Measurements from ENCODE around the gene FOXO3. TPM values are rescaled to one million over a fixed set of nuclear protein-coding genes. Genes with fewer than 3 reads are reported as not detected.

The FOXO3 gene
- total RNA-seq, 2 donors from 2014 or later, result 33.4 to 61.7 TPM

DNA sequence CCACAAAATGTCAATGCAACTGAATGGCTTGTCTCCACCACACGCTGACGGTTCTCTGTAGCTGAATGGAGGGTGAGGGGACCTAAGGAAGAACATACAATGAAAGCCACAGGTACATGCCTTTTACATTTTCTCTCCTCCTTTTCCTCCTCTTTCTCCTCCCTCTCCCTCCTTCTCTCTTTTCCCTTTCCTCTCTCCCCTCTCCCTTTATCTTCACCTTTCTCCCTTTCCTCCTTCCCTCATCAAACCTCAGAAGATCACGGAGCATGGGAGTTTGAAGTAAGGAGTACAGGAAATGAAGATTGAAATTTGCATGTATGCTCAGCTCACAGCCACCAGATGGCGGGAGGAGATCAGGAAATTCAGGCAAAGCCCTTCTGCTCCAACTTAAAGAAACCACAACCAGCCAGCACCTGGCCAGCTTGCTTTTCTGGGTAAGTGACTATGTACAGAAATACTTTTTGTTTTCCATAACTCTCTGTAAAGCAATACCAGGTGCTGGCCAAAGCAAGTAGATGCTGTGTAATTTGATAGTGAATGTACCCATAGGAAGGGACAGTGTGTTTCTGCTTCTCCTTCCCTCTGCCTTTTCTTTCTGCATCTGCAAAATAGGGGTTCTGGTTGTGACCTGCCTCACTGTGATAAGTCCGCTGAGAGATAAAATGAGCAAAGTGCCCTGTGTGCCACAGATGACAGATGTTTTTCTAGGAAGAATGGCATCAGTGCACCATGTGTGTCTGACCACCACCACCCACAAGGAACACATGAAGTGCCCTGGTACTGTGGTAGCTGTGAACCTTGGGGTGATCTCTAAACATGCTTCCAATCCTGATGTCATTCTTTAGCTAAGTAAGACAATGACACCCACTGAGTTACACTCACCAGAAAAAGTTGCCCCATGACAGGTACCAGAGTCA, 18.6 kb upstream of the FOXO3 start:
- peak; percentile 75 for DNase-seq
- H3K9ac ChIP-seq (ENCODE audit: low read depth in 2 of 2, low read length in 2 of 2), result no peak overlapping the region
- TF ChIP-seq, protein P1, sequence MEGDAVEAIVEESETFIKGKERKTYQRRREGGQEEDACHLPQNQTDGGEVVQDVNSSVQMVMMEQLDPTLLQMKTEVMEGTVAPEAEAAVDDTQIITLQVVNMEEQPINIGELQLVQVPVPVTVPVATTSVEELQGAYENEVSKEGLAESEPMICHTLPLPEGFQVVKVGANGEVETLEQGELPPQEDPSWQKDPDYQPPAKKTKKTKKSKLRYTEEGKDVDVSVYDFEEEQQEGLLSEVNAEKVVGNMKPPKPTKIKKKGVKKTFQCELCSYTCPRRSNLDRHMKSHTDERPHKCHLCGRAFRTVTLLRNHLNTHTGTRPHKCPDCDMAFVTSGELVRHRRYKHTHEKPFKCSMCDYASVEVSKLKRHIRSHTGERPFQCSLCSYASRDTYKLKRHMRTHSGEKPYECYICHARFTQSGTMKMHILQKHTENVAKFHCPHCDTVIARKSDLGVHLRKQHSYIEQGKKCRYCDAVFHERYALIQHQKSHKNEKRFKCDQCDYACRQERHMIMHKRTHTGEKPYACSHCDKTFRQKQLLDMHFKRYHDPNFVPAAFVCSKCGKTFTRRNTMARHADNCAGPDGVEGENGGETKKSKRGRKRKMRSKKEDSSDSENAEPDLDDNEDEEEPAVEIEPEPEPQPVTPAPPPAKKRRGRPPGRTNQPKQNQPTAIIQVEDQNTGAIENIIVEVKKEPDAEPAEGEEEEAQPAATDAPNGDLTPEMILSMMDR (IDR thresholded peaks at IDR 0.05), result peak; percentile 75
- no peaks in the 10 kb centered on the region for H3K36me3 ChIP-seq
- H3K4me1 ChIP-seq, result no peaks in the 10 kb centered on the region
- H3K27me3 ChIP-seq, result no peaks in the 10 kb centered on the region
- no peak overlapping the region for H3K4me3 ChIP-seq
- H3K9me3 ChIP-seq, result no peaks in the 10 kb centered on the region
- H3K27ac ChIP-seq, result no peak overlapping the region
- intact Hi-C loops (cut with DNase I), result loop anchor here (2.0 to 10.0 kb wide), 5 partner anchors 240 to 853 kb away; no protein-coding TSS in a partner anchor

DNA sequence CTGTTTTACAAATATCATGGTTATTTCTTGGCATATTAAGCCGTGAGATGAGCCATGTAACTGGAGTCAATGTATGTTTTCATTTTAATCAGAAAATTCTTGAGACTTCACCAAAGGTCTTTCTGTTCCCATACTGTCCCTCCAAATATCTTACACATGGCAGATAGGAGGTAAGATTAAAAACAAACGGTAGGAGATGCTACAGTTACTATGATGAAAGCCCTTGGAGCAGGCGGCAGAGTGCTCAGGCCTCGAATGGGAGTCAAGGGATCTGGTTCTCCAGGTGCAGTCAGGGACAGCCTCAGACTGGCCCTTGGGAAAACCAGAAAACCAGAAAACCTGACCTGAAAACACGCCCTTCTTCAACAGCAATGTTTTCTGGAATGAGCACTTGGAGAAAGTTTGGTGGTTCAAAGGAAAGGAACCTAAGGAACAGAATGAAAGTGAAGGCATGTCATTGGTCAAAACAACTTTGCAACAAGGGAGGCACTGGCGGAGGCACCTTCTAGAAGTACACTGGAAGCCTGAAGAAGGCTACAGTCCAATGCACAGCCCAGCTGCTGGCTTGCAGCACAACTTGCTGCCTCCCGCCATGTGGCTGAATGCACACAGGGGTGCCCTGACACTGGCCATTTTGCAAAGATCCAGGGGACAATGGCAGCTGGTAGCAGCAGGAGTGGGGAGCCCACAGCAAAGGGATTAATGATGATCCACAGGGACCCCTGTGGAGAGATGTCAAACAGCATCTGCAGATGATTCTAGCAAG, 17.4 kb upstream of the FOXO3 start:
- Histone ChIP-seq H3K27me3 (no peaks in the 10 kb centered on the region), H3K27ac (no peak overlapping the region), H3K4me1 (no peaks in the 10 kb centered on the region), H3K9ac (ENCODE audit: low read depth in 2 of 2, low read length in 2 of 2) (no peak overlapping the region), H3K4me3 (no peak overlapping the region), H3K9me3 (no peaks in the 10 kb centered on the region), H3K36me3 (no peaks in the 10 kb centered on the region)
- TF ChIP-seq, protein P1 (IDR thresholded peaks at IDR 0.05), result no peak
- DNase-seq, result no peak
- intact Hi-C loops (cut with DNase I), result loop anchor here (2.0 to 10.0 kb wide), 5 partner anchors 239 to 851 kb away; no protein-coding TSS in a partner anchor

DNA sequence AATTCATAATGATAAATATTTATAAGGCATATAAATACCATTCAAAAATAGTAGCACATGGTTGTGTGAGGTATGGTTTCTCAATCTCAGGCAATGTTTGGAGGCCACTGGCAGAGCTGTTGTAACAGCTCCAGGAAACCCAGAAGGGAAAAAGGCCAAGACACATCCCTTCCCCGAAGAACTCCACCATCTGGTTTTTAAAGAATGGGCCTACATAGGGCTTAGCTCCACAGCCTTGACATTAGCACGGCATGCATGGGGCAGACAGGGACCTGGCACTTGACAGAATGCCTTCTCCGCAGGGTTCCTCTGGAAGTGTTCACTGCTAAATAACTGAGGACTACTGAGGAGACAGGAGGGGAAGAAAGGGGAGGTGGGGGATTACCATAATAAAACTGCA, 16.1 kb upstream of the FOXO3 start:
- H3K9me3 ChIP-seq, result no peaks in the 10 kb centered on the region
- H3K4me3 ChIP-seq, result no peak overlapping the region
- no peak overlapping the region for H3K27ac ChIP-seq
- intact Hi-C loops (cut with DNase I), result loop anchor here (5.0 to 10.0 kb wide), 3 partner anchors 238 to 850 kb away; no protein-coding TSS in a partner anchor
- no peak overlapping the region for H3K9ac ChIP-seq (ENCODE audit: low read depth in 2 of 2, low read length in 2 of 2)
- H3K4me1 ChIP-seq, result no peaks in the 10 kb centered on the region
- TF ChIP-seq, protein P1 (IDR thresholded peaks at IDR 0.05), result no peak
- DNase-seq, result no peak
- no peaks in the 10 kb centered on the region for H3K36me3 ChIP-seq
- H3K27me3 ChIP-seq, result no peaks in the 10 kb centered on the region

DNA sequence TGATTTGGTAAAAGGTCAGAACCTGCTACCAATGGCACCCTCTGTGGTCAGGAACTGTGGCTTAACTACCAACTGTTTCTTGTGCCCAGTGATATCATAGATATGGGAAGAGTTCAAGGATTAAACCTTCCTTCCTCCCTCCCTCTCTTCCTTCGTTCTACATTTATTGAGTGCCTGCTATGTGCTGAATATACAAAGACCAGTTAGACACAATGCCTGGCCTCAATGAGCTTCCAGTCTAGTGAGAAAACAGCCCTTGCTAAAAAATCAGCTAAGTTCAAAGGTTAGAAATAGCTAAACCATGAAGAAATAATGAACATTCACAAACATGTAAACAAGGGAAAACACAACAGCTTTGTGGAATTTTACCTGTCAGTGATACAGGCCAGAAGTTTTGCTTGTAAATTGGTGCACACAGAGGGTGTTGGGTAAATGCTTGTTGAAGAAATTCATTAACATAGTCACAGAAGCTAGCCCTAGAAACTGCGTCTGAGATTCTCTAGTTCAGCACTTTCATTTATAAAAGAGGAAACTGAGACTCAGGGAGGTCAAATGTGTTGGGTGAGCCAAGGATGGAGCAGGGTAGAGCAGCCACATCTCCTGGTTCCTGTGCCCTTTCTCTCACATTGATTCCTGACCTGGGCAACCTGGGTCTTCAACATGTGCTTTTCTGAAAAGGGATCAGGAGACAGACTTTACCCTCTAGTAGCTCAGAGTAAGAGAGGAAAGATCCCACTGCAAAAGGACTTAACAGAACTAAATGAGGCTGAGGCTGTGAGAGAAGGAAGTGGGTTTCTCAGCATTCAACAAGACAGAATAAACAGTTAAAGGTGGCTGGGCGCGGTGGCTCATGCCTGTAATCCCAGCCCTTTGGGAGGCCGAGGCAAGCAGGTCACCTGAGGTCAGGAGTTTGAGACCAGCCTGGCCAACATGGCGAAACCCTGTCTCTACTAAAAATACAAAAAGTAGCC, 14.4 kb upstream of the FOXO3 start:
- TF ChIP-seq, protein P1 (IDR thresholded peaks at IDR 0.05), result no peak
- Histone ChIP-seq H3K27me3 (no peaks in the 10 kb centered on the region), H3K4me1 (no peaks in the 10 kb centered on the region), H3K9ac (ENCODE audit: low read depth in 2 of 2, low read length in 2 of 2) (no peak overlapping the region), H3K36me3 (no peaks in the 10 kb centered on the region), H3K9me3 (no peaks in the 10 kb centered on the region), H3K4me3 (no peak overlapping the region), H3K27ac (no peak overlapping the region)
- intact Hi-C loops (cut with DNase I), result loop anchor here (10.0 kb wide), 1 partner anchor 848 kb away; no protein-coding TSS in a partner anchor
- no peak for DNase-seq
